Measurements from ENCODE around the gene CCNB1IP1.
"Not testable (repeated sequence)": the region's sequence is repeated elsewhere in the genome, so short reads cannot be mapped to it uniquely, and the experiment has no call there.

CCNB1IP1 gene

DNA sequence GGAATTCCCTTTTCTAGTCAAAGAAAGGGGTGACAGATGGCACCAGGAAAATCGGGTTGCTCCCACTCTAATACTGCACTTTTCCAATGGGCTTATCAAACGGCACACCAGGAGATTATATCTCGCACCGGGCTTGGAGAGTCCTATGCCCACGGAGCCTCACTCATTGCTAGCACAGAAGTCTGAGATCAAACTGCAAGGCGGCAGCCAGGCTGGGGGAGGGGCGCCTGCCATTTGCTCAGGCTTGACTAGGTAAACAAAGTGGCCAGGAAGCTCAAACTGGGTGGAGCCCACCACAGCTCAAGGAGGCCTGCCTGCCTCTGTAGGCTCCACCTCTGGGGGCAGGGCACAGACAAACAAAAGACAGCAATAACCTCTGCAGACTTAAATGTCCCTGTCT lies 52.8 kb downstream of the CCNB1IP1 start:
- H2AK5ac ChIP-seq (ENCODE audit: low read length, severe bottlenecking); H3K4me3 ChIP-seq (ENCODE audit: insufficient read depth in 1 of 2, low read depth in 1 of 2, low read length in 2 of 2); H3K9me3 ChIP-seq (ENCODE audit: control insufficient read depth, low read length); H3K14ac ChIP-seq (ENCODE audit: low read length in 2 of 2); H3K4ac ChIP-seq (ENCODE audit: low read depth in 1 of 2, low read length in 2 of 2); DNase-seq; H4K91ac ChIP-seq (ENCODE audit: low read length); H3K27me3 ChIP-seq (ENCODE audit: control insufficient read depth in 1 of 2, insufficient read depth in 1 of 2, low read length in 2 of 2); H3K23ac ChIP-seq (ENCODE audit: low read length in 2 of 2); H3K9ac ChIP-seq (ENCODE audit: low read length); H3K4me1 ChIP-seq (ENCODE audit: control insufficient read depth, insufficient read depth, low read depth, low read length); H3K27ac ChIP-seq (ENCODE audit: low read length, poor library complexity, severe bottlenecking); H4K8ac ChIP-seq (ENCODE audit: low read length); H3K79me1 ChIP-seq (replicated peaks; ENCODE audit: low read length, poor library complexity, severe bottlenecking); H2AFZ ChIP-seq (ENCODE audit: low read depth, low read length); H2BK5ac ChIP-seq (ENCODE audit: low read depth, low read length, poor library complexity, severe bottlenecking); H2BK12ac ChIP-seq (ENCODE audit: low read length in 2 of 2); H3K18ac ChIP-seq (ENCODE audit: low read depth in 1 of 2, low read length in 2 of 2); H2BK120ac ChIP-seq (ENCODE audit: low read depth, low read length); H2BK15ac ChIP-seq (ENCODE audit: low read depth, poor library complexity, severe bottlenecking); H3K4me2 ChIP-seq (ENCODE audit: low read length, poor library complexity, severe bottlenecking): not testable (repeated sequence)
- 98% methylated on average over 7 of the region's 7 CpGs for WGBS
- H3K36me3 ChIP-seq (ENCODE audit: control insufficient read depth in 1 of 2, insufficient read depth in 2 of 2, low read depth in 1 of 2, low read length in 2 of 2) = peaks cover 11 to 19% of the 10 kb centered on the region in 2 experiments

- H3K4ac ChIP-seq (ENCODE audit: low read depth in 1 of 2, low read length in 2 of 2) = no peak overlapping the region
- H2BK15ac ChIP-seq (ENCODE audit: low read depth, poor library complexity, severe bottlenecking) = no peak overlapping the region
- H3K79me1 ChIP-seq (replicated peaks; ENCODE audit: low read length, poor library complexity, severe bottlenecking) = no peaks in the 10 kb centered on the region
- H2BK5ac ChIP-seq (ENCODE audit: low read depth, low read length, poor library complexity, severe bottlenecking) = no peak overlapping the region
- H3K14ac ChIP-seq (ENCODE audit: low read length in 2 of 2) = no peak overlapping the region
- H3K4me2 ChIP-seq (ENCODE audit: low read length, poor library complexity, severe bottlenecking) = no peak overlapping the region
- no peak overlapping the region for H2BK120ac ChIP-seq (ENCODE audit: low read depth, low read length)
- no peak overlapping the region for H3K23ac ChIP-seq (ENCODE audit: low read length in 2 of 2)
- H3K4me1 ChIP-seq (ENCODE audit: control insufficient read depth, insufficient read depth, low read depth, low read length) = no peaks in the 10 kb centered on the region
- no peak overlapping the region for H2AFZ ChIP-seq (ENCODE audit: low read depth, low read length)
- H4K91ac ChIP-seq (ENCODE audit: low read length) = no peak overlapping the region
- H2BK12ac ChIP-seq (ENCODE audit: low read length in 2 of 2) = no peak overlapping the region
- H2AK5ac ChIP-seq (ENCODE audit: low read length, severe bottlenecking) = no peak overlapping the region
- peaks cover 11 to 24% of the 10 kb centered on the region in 2 experiments for H3K36me3 ChIP-seq (ENCODE audit: control insufficient read depth in 1 of 2, insufficient read depth in 2 of 2, low read depth in 1 of 2, low read length in 2 of 2)
- no peak overlapping the region for H4K8ac ChIP-seq (ENCODE audit: low read length)
- peaks cover 22% of the 10 kb centered on the region for H3K9me3 ChIP-seq (ENCODE audit: control insufficient read depth, low read length)
- 89% methylated on average over 1 of the region's 1 CpG for WGBS
- H3K9ac ChIP-seq (ENCODE audit: low read length) = no peak overlapping the region
- no peak overlapping the region for H3K4me3 ChIP-seq (ENCODE audit: insufficient read depth in 1 of 2, low read depth in 1 of 2, low read length in 2 of 2)
- no peak overlapping the region for H3K27ac ChIP-seq (ENCODE audit: low read length, poor library complexity, severe bottlenecking)
- H3K18ac ChIP-seq (ENCODE audit: low read depth in 1 of 2, low read length in 2 of 2) = no peak overlapping the region
- peak; percentile 16 for DNase-seq
- no peaks in the 10 kb centered on the region for H3K27me3 ChIP-seq (ENCODE audit: control insufficient read depth in 1 of 2, insufficient read depth in 1 of 2, low read length in 2 of 2)
These were observed 54.7 kb downstream of the CCNB1IP1 start for GRCh38 chr14:20278414-20278813.

GRCh38 chr14:20277409-20277808 lies 55.7 kb downstream of the CCNB1IP1 start:
- no peak overlapping the region for H3K18ac ChIP-seq (ENCODE audit: low read depth in 1 of 2, low read length in 2 of 2)
- H3K27me3 ChIP-seq (ENCODE audit: control insufficient read depth in 1 of 2, insufficient read depth in 1 of 2, low read length in 2 of 2) = no peaks in the 10 kb centered on the region
- peaks cover 11 to 24% of the 10 kb centered on the region in 2 experiments for H3K36me3 ChIP-seq (ENCODE audit: control insufficient read depth in 1 of 2, insufficient read depth in 2 of 2, low read depth in 1 of 2, low read length in 2 of 2)
- no peak overlapping the region for H4K8ac ChIP-seq (ENCODE audit: low read length)
- H2AK5ac ChIP-seq (ENCODE audit: low read length, severe bottlenecking) = no peak overlapping the region
- no peak overlapping the region for H3K4ac ChIP-seq (ENCODE audit: low read depth in 1 of 2, low read length in 2 of 2)
- H3K27ac ChIP-seq (ENCODE audit: low read length, poor library complexity, severe bottlenecking) = no peak overlapping the region
- H3K23ac ChIP-seq (ENCODE audit: low read length in 2 of 2) = no peak overlapping the region
- no peak overlapping the region for H4K91ac ChIP-seq (ENCODE audit: low read length)
- H3K4me3 ChIP-seq (ENCODE audit: insufficient read depth in 1 of 2, low read depth in 1 of 2, low read length in 2 of 2) = no peak overlapping the region
- over 99% methylated on average over 2 of the region's 2 CpGs for WGBS
- no peaks in the 10 kb centered on the region for H3K79me1 ChIP-seq (replicated peaks; ENCODE audit: low read length, poor library complexity, severe bottlenecking)
- H2BK120ac ChIP-seq (ENCODE audit: low read depth, low read length) = no peak overlapping the region
- no peak overlapping the region for H3K4me2 ChIP-seq (ENCODE audit: low read length, poor library complexity, severe bottlenecking)
- H2AFZ ChIP-seq (ENCODE audit: low read depth, low read length) = no peak overlapping the region
- H3K14ac ChIP-seq (ENCODE audit: low read length in 2 of 2) = no peak overlapping the region
- no peak overlapping the region for H2BK5ac ChIP-seq (ENCODE audit: low read depth, low read length, poor library complexity, severe bottlenecking)
- H2BK12ac ChIP-seq (ENCODE audit: low read length in 2 of 2) = no peak overlapping the region
- H3K4me1 ChIP-seq (ENCODE audit: control insufficient read depth, insufficient read depth, low read depth, low read length) = no peaks in the 10 kb centered on the region
- no peak overlapping the region for H2BK15ac ChIP-seq (ENCODE audit: low read depth, poor library complexity, severe bottlenecking)
- no peak for DNase-seq
- H3K9me3 ChIP-seq (ENCODE audit: control insufficient read depth, low read length) = peaks cover 23% of the 10 kb centered on the region
- H3K9ac ChIP-seq (ENCODE audit: low read length) = no peak overlapping the region

- no peak overlapping the region for H2AK5ac ChIP-seq (ENCODE audit: low read length, severe bottlenecking)
- DNase-seq = no peak
- H4K91ac ChIP-seq (ENCODE audit: low read length) = no peak overlapping the region
- H3K4ac ChIP-seq (ENCODE audit: low read depth in 1 of 2, low read length in 2 of 2) = no peak overlapping the region
- H3K36me3 ChIP-seq (ENCODE audit: control insufficient read depth in 1 of 2, insufficient read depth in 2 of 2, low read depth in 1 of 2, low read length in 2 of 2) = peaks cover 2 to 18% of the 10 kb centered on the region in 2 experiments
- H3K4me2 ChIP-seq (ENCODE audit: low read length, poor library complexity, severe bottlenecking) = no peak overlapping the region
- no peak overlapping the region for H4K8ac ChIP-seq (ENCODE audit: low read length)
- no peaks in the 10 kb centered on the region for H3K27me3 ChIP-seq (ENCODE audit: control insufficient read depth in 1 of 2, insufficient read depth in 1 of 2, low read length in 2 of 2)
- no peaks in the 10 kb centered on the region for H3K4me1 ChIP-seq (ENCODE audit: control insufficient read depth, insufficient read depth, low read depth, low read length)
- no peak overlapping the region for H2BK120ac ChIP-seq (ENCODE audit: low read depth, low read length)
- no peak overlapping the region for H2BK15ac ChIP-seq (ENCODE audit: low read depth, poor library complexity, severe bottlenecking)
- H2BK5ac ChIP-seq (ENCODE audit: low read depth, low read length, poor library complexity, severe bottlenecking) = no peak overlapping the region
- H3K9me3 ChIP-seq (ENCODE audit: control insufficient read depth, low read length) = peaks cover 23% of the 10 kb centered on the region
- no peak overlapping the region for H3K27ac ChIP-seq (ENCODE audit: low read length, poor library complexity, severe bottlenecking)
- no peak overlapping the region for H3K9ac ChIP-seq (ENCODE audit: low read length)
- H3K4me3 ChIP-seq (ENCODE audit: insufficient read depth in 1 of 2, low read depth in 1 of 2, low read length in 2 of 2) = no peak overlapping the region
- H3K79me1 ChIP-seq (replicated peaks; ENCODE audit: low read length, poor library complexity, severe bottlenecking) = no peaks in the 10 kb centered on the region
- WGBS = 100% methylated on average over 1 of the region's 2 CpGs
- no peak overlapping the region for H3K14ac ChIP-seq (ENCODE audit: low read length in 2 of 2)
- no peak overlapping the region for H2AFZ ChIP-seq (ENCODE audit: low read depth, low read length)
- H2BK12ac ChIP-seq (ENCODE audit: low read length in 2 of 2) = no peak overlapping the region
- H3K18ac ChIP-seq (ENCODE audit: low read depth in 1 of 2, low read length in 2 of 2) = no peak overlapping the region
- H3K23ac ChIP-seq (ENCODE audit: low read length in 2 of 2) = no peak overlapping the region
These were observed 59.0 kb downstream of the CCNB1IP1 start for GRCh38 chr14:20274062-20274461.

All from mesenchymal stem cell (in vitro differentiated cells and primary cell).